Nephron progenitor cell (in vitro differentiated cells): ENCODE measurements around the gene POLH.

Experiments used
- DNase-seq: peaks from one replicate; pipeline ENCODE4 v3.0.0; 2021
- H3K27ac Mint-ChIP-seq: 2 replicates; pipeline ENCODE4 v1.8.0; 2021; ENCODE audit warnings: mild to moderate bottlenecking, moderate library complexity, mixed read lengths
- H3K27me3 Mint-ChIP-seq: 2 replicates; pipeline ENCODE4 v1.8.0; 2021; ENCODE audit warnings: mild to moderate bottlenecking, low read depth, mixed read lengths; ENCODE audit not compliant: poor library complexity
- H3K36me3 Mint-ChIP-seq: 2 replicates; pipeline ENCODE4 v1.8.0; 2021; ENCODE audit warnings: low read depth, mixed read lengths
- H3K4me1 Mint-ChIP-seq: 2 replicates; pipeline ENCODE4 v1.8.0; 2021; ENCODE audit warnings: mixed read lengths
- H3K4me3 Mint-ChIP-seq: 2 replicates; pipeline ENCODE4 v1.8.0; 2021; ENCODE audit warnings: mild to moderate bottlenecking, moderate library complexity, mixed read lengths
- H3K9me3 Mint-ChIP-seq: 2 replicates; pipeline ENCODE4 v1.8.0; 2021; ENCODE audit warnings: mild to moderate bottlenecking, moderate library complexity, mixed read lengths
- CTCF ChIP-seq: fragments of 200-600 bp; sonication (generic); IDR thresholded peaks from 2 replicates; pipeline ENCODE4 v1.5.0; 2021; ENCODE audit warnings: antibody characterized with exemption

Gene POLH

GRCh38 chr6:43616725-43617472, 40.9 kb downstream of the POLH start:
- H3K27ac Mint-ChIP-seq: no peak overlapping the region
- H3K27me3 Mint-ChIP-seq: peaks cover 3% of the 10 kb centered on the region
- peaks cover 28% of the 10 kb centered on the region for H3K36me3 Mint-ChIP-seq
- no peaks in the 10 kb centered on the region for H3K9me3 Mint-ChIP-seq
- TF ChIP-seq CTCF: no peak
- no peak for DNase-seq
- no peaks in the 10 kb centered on the region for H3K4me1 Mint-ChIP-seq
- no peak overlapping the region for H3K4me3 Mint-ChIP-seq

DNA sequence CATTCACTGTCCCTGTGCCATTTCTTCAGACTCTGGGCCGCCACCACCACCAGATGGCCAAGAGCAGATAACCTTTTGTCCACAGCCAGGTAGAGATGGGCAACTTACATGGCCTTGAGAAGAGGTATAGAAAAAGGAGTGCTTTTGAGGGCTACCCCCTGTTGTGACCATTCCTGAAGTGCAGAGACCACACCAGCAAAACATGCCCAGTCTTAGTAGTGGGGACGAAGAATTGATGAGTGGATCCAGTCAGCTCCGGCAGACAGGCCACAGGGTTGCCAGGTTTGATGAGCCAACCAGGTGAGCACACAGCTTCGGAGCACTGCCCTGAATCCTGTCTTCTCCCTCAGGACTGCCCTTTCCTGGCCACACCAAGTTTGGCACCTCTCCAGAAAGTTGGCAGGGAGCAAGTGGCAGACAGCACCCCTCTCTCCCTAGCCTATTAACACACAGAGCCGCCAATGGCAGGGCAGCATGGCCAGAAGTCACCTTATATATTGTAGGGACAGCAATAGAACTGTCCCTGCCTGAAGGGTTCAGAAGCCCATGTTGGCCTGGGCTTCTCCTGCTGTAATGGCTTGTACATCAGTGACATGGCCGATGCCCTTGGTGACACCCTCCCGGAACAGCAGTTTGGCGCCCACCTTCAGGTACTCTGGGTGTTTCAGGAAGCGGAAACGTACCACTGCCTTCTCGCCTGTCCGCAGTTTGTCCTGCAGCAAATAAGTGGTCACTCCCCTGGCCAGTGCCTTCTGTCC, 45.3 kb downstream of the POLH start:
- H3K4me3 Mint-ChIP-seq: no peak overlapping the region
- no peaks in the 10 kb centered on the region for H3K4me1 Mint-ChIP-seq
- peak overlapping the region; percentile 74 for H3K27ac Mint-ChIP-seq
- DNase-seq: no peak
- H3K36me3 Mint-ChIP-seq: peaks cover 46% of the 10 kb centered on the region
- peaks cover 3% of the 10 kb centered on the region for H3K27me3 Mint-ChIP-seq
- TF ChIP-seq CTCF: no peak
- H3K9me3 Mint-ChIP-seq: no peaks in the 10 kb centered on the region

GRCh38 chr6:43621836-43622180, 45.8 kb downstream of the POLH start:
- peaks cover 46% of the 10 kb centered on the region for H3K36me3 Mint-ChIP-seq
- peaks cover 3% of the 10 kb centered on the region for H3K27me3 Mint-ChIP-seq
- no peaks in the 10 kb centered on the region for H3K9me3 Mint-ChIP-seq
- no peak for DNase-seq
- no peak for TF ChIP-seq CTCF
- no peak overlapping the region for H3K4me3 Mint-ChIP-seq
- peak overlapping the region; percentile 74 for H3K27ac Mint-ChIP-seq
- H3K4me1 Mint-ChIP-seq: peaks cover 2% of the 10 kb centered on the region

GRCh38 chr6:43622541-43622940, 46.6 kb downstream of the POLH start:
- H3K36me3 Mint-ChIP-seq: peaks cover 48% of the 10 kb centered on the region
- TF ChIP-seq CTCF: no peak
- H3K4me3 Mint-ChIP-seq: no peak overlapping the region
- H3K4me1 Mint-ChIP-seq: peaks cover 10% of the 10 kb centered on the region
- H3K9me3 Mint-ChIP-seq: no peaks in the 10 kb centered on the region
- H3K27ac Mint-ChIP-seq: no peak overlapping the region
- DNase-seq: no peak
- H3K27me3 Mint-ChIP-seq: peaks cover 3% of the 10 kb centered on the region

GRCh38 chr6:43623880-43624785, 48.1 kb downstream of the POLH start:
- TF ChIP-seq CTCF: no peak
- Mint-ChIP-seq H3K9me3 (no peaks in the 10 kb centered on the region), H3K4me1 (peaks cover 22% of the 10 kb centered on the region), H3K4me3 (no peak overlapping the region), H3K36me3 (peaks cover 50% of the 10 kb centered on the region), H3K27me3 (peaks cover 3% of the 10 kb centered on the region), H3K27ac (no peak overlapping the region)
- DNase-seq: no peak
